Astrocyte (in vitro differentiated cells and primary cell): ENCODE measurements around the gene CBFA2T2. TPM values are rescaled to one million over a fixed set of nuclear protein-coding genes. Genes with fewer than 3 reads are reported as not detected.
"Not testable (repeated sequence)": the region's sequence is repeated elsewhere in the genome, so short reads cannot be mapped to it uniquely, and the experiment has no call there.

ENCODE experiments used
- DNase-seq: peaks from one replicate; pipeline ENCODE4 v3.0.0-alpha.2; 2010; ENCODE audit warnings: low read depth
- FAIRE-seq: peaks from 2 replicates; lab custom pipeline; 2011; peaks lifted over from hg19 to GRCh38; lab: Jason Lieb, UNC
- H2AFZ ChIP-seq: 2 replicates; pipeline ENCODE4 v1.6.0; 2012; ENCODE audit warnings: low read depth, low read length, inconsistent platforms
- H3K27ac ChIP-seq: 2 replicates; pipeline ENCODE4 v1.5.1; 2011; ENCODE audit warnings: low read depth, low read length, inconsistent platforms
- H3K27me3 ChIP-seq: 2 replicates; pipeline ENCODE4 v1.6.0; 2011; ENCODE audit warnings: low read length, inconsistent platforms; ENCODE audit not compliant: insufficient read depth
- H3K36me3 ChIP-seq: 2 replicates; pipeline ENCODE4 v1.5.1; 2011; ENCODE audit warnings: low read length, inconsistent platforms; ENCODE audit not compliant: insufficient read depth
- H3K4me1 ChIP-seq: 2 replicates; pipeline ENCODE4 v1.5.1; 2011; ENCODE audit warnings: low read length, inconsistent platforms; ENCODE audit not compliant: insufficient read depth
- H3K4me2 ChIP-seq: 2 replicates; pipeline ENCODE4 v1.6.0; 2012; ENCODE audit warnings: low read length, inconsistent platforms
- H3K4me3 ChIP-seq: 2 replicates; pipeline ENCODE4 v1.5.1; 2011; ENCODE audit warnings: low read depth, mild to moderate bottlenecking, low read length, inconsistent platforms; ENCODE audit not compliant: insufficient read depth
- H3K79me2 ChIP-seq: 2 replicates; pipeline ENCODE4 v1.6.0; 2012; ENCODE audit warnings: mild to moderate bottlenecking, low read length, inconsistent platforms; ENCODE audit not compliant: insufficient read depth
- H3K9ac ChIP-seq: 2 replicates; pipeline ENCODE4 v1.6.0; 2012; ENCODE audit warnings: mild to moderate bottlenecking, low read length, inconsistent platforms
- H3K9me3 ChIP-seq: 2 replicates; pipeline ENCODE4 v1.5.1; 2012; ENCODE audit warnings: low read depth, mild to moderate bottlenecking, low read length, inconsistent platforms; ENCODE audit not compliant: insufficient read depth
- H4K20me1 ChIP-seq: 2 replicates; pipeline ENCODE4 v1.6.0; 2012; ENCODE audit warnings: low read length, inconsistent platforms; ENCODE audit not compliant: insufficient read depth
- H3K27ac Mint-ChIP-seq: one replicate; pipeline ENCODE4 v1.8.0; 2021; ENCODE audit warnings: mild to moderate bottlenecking, mixed read lengths; ENCODE audit not compliant: unreplicated experiment
- H3K27me3 Mint-ChIP-seq: one replicate; pipeline ENCODE4 v1.8.0; 2021; ENCODE audit warnings: low read depth, mixed read lengths; ENCODE audit not compliant: unreplicated experiment
- H3K36me3 Mint-ChIP-seq: one replicate; pipeline ENCODE4 v1.8.0; 2021; ENCODE audit warnings: low read depth, mixed read lengths; ENCODE audit not compliant: unreplicated experiment
- H3K4me1 Mint-ChIP-seq: one replicate; pipeline ENCODE4 v1.8.0; 2021; ENCODE audit warnings: low read depth, mixed read lengths; ENCODE audit not compliant: unreplicated experiment
- H3K4me3 Mint-ChIP-seq: one replicate; pipeline ENCODE4 v1.8.0; 2021; ENCODE audit warnings: mild to moderate bottlenecking, moderate library complexity, mixed read lengths; ENCODE audit not compliant: unreplicated experiment
- H3K9me3 Mint-ChIP-seq: one replicate; pipeline ENCODE4 v1.8.0; 2021; ENCODE audit warnings: mild to moderate bottlenecking, mixed read lengths; ENCODE audit not compliant: unreplicated experiment
- EZH2 ChIP-seq: IDR thresholded peaks from 2 replicates; pipeline ENCODE4 v1.6.1; 2012; ENCODE audit warnings: mild to moderate bottlenecking, low read length, inconsistent platforms; ENCODE audit not compliant: insufficient read depth
- total RNA-seq: library from RNA; stranded (reverse); gene quantifications from 2 replicates; pipeline ENCODE4 v1.2.1, GENCODE V29; 2021
- TF ChIP-seq, protein P1 (sequence below): IDR thresholded peaks from 2 replicates; pipeline ENCODE4 v1.5.1; 2011; ENCODE audit warnings: low read depth, mild to moderate bottlenecking, inconsistent platforms, low read length, moderate library complexity; ENCODE audit not compliant: insufficient read depth

Gene CBFA2T2
- total RNA-seq, 1 donor from 2014 or later, result 14.6 TPM

DNA sequence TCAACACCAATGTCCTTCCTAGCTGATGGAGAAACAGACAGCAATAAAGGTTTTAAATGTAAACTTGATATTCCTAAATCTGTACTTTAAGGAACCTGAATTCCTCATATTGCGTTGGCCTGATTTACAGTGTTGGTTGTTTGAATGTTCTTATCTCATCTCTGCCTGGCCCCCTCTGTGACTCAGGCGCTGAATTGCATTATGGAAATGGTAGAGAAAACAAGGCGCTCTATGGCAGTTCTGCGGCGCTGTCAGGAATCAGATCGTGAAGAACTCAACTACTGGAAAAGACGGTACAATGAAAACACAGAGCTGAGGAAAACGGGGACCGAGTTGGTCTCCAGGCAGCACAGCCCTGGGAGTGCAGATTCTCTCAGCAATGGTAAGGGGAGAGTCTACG, 139.6 kb downstream of the CBFA2T2 start:
- peaks cover 5% of the 10 kb centered on the region for H3K4me1 Mint-ChIP-seq

DNA sequence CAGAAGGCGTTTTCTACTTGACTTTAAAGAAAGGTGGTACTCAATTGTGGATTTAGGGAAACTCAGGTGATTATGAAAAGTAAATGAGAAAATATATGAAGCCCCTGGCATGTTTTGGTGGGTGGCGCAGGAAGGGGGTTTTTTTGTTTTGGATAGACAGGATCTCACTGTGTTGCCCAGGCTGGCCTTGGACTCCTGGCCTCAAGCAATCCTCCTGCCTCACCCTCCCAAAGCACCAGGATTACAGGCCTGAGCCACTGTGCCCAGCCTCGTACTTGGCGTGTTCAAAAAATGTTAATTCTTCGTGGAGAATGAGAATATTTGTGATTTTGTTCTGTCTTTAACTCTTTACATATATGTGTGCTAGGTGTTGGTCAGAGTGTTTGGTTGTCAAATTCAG, 140.1 kb downstream of the CBFA2T2 start:
- Histone ChIP-seq H3K4me3 (no peak overlapping the region), H3K4me2 (no peak overlapping the region), H3K36me3 (peaks cover 5% of the 10 kb centered on the region), H3K4me1 (no peaks in the 10 kb centered on the region), H2AFZ (no peak overlapping the region), H3K9ac (no peak overlapping the region), H3K9me3 (no peaks in the 10 kb centered on the region), H3K27me3 (no peaks in the 10 kb centered on the region), H3K79me2 (no peaks in the 10 kb centered on the region), H3K27ac (no peak overlapping the region), H4K20me1 (no peaks in the 10 kb centered on the region)
- no peak for TF ChIP-seq EZH2
- TF ChIP-seq, protein P1, sequence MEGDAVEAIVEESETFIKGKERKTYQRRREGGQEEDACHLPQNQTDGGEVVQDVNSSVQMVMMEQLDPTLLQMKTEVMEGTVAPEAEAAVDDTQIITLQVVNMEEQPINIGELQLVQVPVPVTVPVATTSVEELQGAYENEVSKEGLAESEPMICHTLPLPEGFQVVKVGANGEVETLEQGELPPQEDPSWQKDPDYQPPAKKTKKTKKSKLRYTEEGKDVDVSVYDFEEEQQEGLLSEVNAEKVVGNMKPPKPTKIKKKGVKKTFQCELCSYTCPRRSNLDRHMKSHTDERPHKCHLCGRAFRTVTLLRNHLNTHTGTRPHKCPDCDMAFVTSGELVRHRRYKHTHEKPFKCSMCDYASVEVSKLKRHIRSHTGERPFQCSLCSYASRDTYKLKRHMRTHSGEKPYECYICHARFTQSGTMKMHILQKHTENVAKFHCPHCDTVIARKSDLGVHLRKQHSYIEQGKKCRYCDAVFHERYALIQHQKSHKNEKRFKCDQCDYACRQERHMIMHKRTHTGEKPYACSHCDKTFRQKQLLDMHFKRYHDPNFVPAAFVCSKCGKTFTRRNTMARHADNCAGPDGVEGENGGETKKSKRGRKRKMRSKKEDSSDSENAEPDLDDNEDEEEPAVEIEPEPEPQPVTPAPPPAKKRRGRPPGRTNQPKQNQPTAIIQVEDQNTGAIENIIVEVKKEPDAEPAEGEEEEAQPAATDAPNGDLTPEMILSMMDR, result no peak
- H3K4me3 Mint-ChIP-seq, result no peak overlapping the region
- peaks cover 29% of the 10 kb centered on the region for H3K36me3 Mint-ChIP-seq
- H3K4me1 Mint-ChIP-seq, result peaks cover 5% of the 10 kb centered on the region
- H3K27ac Mint-ChIP-seq, result no peak overlapping the region
- DNase-seq (no peak), FAIRE-seq (no peak)
- H3K9me3 Mint-ChIP-seq, result no peaks in the 10 kb centered on the region
- no peaks in the 10 kb centered on the region for H3K27me3 Mint-ChIP-seq

More for the DNA sequence above, 139.6 kb downstream of the CBFA2T2 start:
- Histone ChIP-seq H3K9ac (no peak overlapping the region), H3K79me2 (no peaks in the 10 kb centered on the region), H3K4me1 (no peaks in the 10 kb centered on the region), H3K27ac (no peak overlapping the region), H3K27me3 (no peaks in the 10 kb centered on the region), H3K4me3 (no peak overlapping the region), H3K36me3 (peaks cover 5% of the 10 kb centered on the region), H3K4me2 (no peak overlapping the region), H2AFZ (no peak overlapping the region), H3K9me3 (no peaks in the 10 kb centered on the region), H4K20me1 (no peaks in the 10 kb centered on the region)
- DNase-seq (no peak), FAIRE-seq (no peak)
- Mint-ChIP-seq H3K27ac (no peak overlapping the region), H3K4me3 (no peak overlapping the region), H3K9me3 (no peaks in the 10 kb centered on the region), H3K36me3 (peaks cover 32% of the 10 kb centered on the region), H3K27me3 (no peaks in the 10 kb centered on the region)
- TF ChIP-seq EZH2, result no peak
- TF ChIP-seq, protein P1, result no peak

DNA sequence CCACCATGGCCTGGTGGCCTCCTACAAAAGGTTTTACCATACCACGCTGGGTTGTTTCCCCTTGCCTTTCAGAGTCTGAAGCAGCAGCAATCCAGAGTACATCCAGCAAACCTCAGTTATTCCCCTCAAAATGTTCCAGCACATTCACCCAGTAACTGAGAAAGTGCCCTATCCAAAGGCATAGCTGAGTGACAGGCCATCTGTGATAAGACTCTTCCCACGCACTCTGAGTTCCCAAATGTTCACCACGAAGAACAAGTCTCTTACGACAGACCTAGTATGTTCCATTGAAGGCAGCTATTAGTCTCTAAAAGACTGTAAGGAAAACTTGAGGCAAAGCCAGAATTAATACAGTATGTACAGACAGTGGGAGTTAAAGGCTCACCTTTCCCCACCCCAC, 140.6 kb downstream of the CBFA2T2 start:
- peak; percentile 17 for DNase-seq
- H3K9me3 Mint-ChIP-seq, result no peaks in the 10 kb centered on the region
- no peaks in the 10 kb centered on the region for H3K9me3 ChIP-seq

DNA sequence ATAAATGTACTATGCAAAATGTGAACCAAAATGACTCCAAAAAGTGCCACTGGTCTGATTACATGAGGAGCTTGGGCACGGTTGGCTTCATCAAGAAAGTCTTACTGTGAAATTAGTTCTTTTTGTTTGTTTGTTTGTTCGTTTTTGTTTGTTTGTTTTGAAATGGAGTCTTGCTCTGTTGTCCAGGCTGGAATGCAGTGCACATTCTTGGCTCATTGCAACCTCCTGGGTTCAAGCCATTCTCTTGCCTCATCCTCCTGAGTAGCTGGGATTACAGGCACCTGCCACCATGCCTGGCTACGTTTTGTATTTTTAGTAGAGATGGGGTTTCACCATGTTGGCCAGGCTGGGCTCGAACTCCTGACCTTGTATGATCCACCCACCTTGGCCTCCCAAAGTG, 142.0 kb downstream of the CBFA2T2 start:
- H3K27me3 Mint-ChIP-seq, H3K4me3 Mint-ChIP-seq, H2AFZ ChIP-seq, DNase-seq, H3K9ac ChIP-seq, H3K79me2 ChIP-seq, H3K9me3 Mint-ChIP-seq, H4K20me1 ChIP-seq, H3K36me3 ChIP-seq, H3K9me3 ChIP-seq, H3K4me2 ChIP-seq, H3K27ac Mint-ChIP-seq, H3K4me1 ChIP-seq, H3K27ac ChIP-seq, H3K27me3 ChIP-seq, H3K4me1 Mint-ChIP-seq, H3K4me3 ChIP-seq, FAIRE-seq: not testable (repeated sequence)
- peaks cover 22% of the 10 kb centered on the region for H3K36me3 Mint-ChIP-seq

More for the DNA sequence above, 140.6 kb downstream of the CBFA2T2 start:
- H3K4me3 Mint-ChIP-seq, result no peak overlapping the region
- Histone ChIP-seq H2AFZ (no peak overlapping the region), H3K27me3 (no peaks in the 10 kb centered on the region), H4K20me1 (no peaks in the 10 kb centered on the region), H3K36me3 (peaks cover 5% of the 10 kb centered on the region), H3K4me1 (no peaks in the 10 kb centered on the region), H3K27ac (no peak overlapping the region), H3K9ac (no peak overlapping the region), H3K4me3 (no peak overlapping the region), H3K4me2 (no peak overlapping the region), H3K79me2 (no peaks in the 10 kb centered on the region)
- H3K36me3 Mint-ChIP-seq, result peaks cover 24% of the 10 kb centered on the region
- no peak for TF ChIP-seq EZH2
- TF ChIP-seq, protein P1, result no peak
- FAIRE-seq, result no peak
- peaks cover 5% of the 10 kb centered on the region for H3K4me1 Mint-ChIP-seq
- no peaks in the 10 kb centered on the region for H3K27me3 Mint-ChIP-seq
- no peak overlapping the region for H3K27ac Mint-ChIP-seq
